ENCODE measurements around the gene UMAD1.

- TF ChIP-seq EZH2 (IDR thresholded peaks at IDR 0.05; ENCODE audit: borderline replicate concordance, low read depth, low read length, severe bottlenecking) (no peak), JUN (IDR thresholded peaks at IDR 0.05; ENCODE audit: borderline replicate concordance, insufficient read depth, insufficient read length, low read depth) (no peak), POLR2A (IDR thresholded peaks at IDR 0.05; ENCODE audit: low read depth, low read length) (no peak), MAX (IDR thresholded peaks at IDR 0.05; ENCODE audit: insufficient read depth, insufficient read length) (no peak), MYC (IDR thresholded peaks at IDR 0.05; ENCODE audit: low read depth, low read length) (no peak), GATA2 (IDR thresholded peaks at IDR 0.05; ENCODE audit: insufficient read depth, insufficient read length, low read depth, low read length) (no peak), POLR2AphosphoS5 (IDR thresholded peaks at IDR 0.05; ENCODE audit: insufficient read depth, low read depth, low read length) (no peak), FOS (IDR thresholded peaks at IDR 0.05; ENCODE audit: borderline replicate concordance, insufficient read depth, low read length) (no peak)
- TF ChIP-seq, protein P1, sequence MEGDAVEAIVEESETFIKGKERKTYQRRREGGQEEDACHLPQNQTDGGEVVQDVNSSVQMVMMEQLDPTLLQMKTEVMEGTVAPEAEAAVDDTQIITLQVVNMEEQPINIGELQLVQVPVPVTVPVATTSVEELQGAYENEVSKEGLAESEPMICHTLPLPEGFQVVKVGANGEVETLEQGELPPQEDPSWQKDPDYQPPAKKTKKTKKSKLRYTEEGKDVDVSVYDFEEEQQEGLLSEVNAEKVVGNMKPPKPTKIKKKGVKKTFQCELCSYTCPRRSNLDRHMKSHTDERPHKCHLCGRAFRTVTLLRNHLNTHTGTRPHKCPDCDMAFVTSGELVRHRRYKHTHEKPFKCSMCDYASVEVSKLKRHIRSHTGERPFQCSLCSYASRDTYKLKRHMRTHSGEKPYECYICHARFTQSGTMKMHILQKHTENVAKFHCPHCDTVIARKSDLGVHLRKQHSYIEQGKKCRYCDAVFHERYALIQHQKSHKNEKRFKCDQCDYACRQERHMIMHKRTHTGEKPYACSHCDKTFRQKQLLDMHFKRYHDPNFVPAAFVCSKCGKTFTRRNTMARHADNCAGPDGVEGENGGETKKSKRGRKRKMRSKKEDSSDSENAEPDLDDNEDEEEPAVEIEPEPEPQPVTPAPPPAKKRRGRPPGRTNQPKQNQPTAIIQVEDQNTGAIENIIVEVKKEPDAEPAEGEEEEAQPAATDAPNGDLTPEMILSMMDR (IDR thresholded peaks at IDR 0.05; ENCODE audit: extremely low read depth in 1 of 2, insufficient read depth in 1 of 2, low read depth in 1 of 2, low read length in 2 of 2): no peak
These were observed 271.0 kb downstream of the UMAD1 start for GRCh38 chr7:7911369-7912123.
